GM19240 (cell line): Measurements from ENCODE around the gene GRID2.
"Not testable (repeated sequence)": the region's sequence is repeated elsewhere in the genome, so short reads cannot be mapped to it uniquely, and the experiment has no call there.

Source experiments
- DNase-seq: peaks from one replicate; pipeline ENCODE4 v3.0.0; 2011; ENCODE audit warnings: low spot score; ENCODE audit not compliant: insufficient read length

The GRID2 gene

DNA sequence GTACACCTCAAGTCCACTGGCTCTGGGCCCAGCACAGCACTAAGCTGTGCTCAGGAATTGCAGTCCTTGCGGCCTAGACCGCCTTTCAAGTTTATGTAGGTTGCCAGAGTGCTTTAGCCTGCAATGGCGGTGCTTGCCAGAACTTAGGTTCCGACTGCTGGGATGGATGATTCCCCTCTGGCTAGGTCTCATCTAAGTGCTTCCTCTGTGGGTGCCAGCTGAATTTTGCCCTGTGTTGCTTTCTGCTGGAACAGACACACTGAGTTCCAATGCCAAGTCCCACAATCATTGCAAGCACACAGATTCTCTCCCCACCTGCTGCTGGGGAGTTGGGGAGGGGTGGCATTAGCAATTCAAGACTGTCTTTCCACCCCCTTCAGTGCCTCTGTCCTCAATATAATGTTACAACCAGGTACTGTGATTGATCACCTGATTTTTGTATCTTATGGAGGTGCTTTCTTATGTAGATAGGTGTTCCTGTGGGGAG is 129.5 kb downstream of the GRID2 start:
- no peak for DNase-seq

DNA sequence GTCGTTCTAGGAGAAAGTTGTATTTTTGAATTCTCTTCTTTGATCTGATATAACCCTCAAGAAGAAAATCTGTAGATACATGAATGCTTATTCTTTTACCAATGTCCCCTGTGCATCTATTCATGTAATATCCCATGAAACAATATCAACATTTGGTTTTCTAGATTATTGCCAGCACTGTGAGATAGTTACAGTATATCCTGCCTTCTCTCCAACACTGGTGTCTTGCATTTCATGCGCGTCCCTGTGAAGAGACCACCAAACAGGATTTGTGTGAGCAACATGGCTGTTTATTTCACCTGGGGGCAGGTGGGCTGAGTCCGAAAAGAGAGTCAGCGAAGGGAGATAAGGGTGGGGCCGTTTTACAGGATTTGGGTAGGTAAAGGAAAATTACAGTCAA is 135.0 kb downstream of the GRID2 start:
- not testable (repeated sequence) for DNase-seq

DNA sequence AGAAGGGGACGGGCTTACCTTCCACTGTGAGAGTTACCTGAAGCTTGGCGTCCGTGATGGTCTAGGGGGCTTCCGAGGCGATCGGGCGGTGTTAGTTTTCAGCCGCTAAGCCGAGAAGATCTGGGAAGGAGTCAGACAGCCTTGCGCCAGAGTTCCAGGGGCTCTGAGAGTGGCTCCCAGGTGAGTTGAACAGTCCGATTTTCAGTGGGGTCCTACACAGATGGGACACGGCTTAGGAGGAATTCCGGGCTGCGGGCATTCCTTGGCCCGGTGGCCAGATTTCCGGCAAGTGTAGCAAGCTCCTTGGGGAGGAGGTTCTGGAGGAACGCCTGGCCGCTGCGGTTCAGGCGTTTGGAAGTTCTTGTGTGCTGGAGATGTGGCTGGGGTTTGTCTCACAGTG is 138.4 kb downstream of the GRID2 start:
- not testable (repeated sequence) for DNase-seq

- not testable (repeated sequence) for DNase-seq
Measured at GRCh38 chr4:92444143-92444843, 140.5 kb downstream of the GRID2 start.

DNA sequence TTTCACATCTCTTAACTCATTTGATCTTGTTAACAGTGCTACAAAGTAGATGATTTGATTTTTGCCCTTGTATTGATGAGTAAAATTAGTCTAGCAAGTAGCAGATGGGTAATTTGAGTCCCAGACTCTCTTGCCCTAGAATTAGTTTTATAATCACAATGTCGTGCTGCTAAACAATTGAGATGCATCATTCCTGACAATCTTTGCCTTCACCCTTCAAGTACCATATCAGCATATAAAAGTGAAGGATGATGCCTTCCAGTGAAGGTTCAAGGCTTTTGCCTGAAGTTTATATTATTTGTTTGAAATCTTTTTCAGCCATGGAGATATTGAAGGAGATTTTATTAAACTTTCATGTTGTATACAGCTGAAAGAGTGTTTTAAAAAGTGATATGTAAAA is 141.4 kb downstream of the GRID2 start:
- no peak for DNase-seq

GRCh38 chr4:92447255-92447905 is 143.6 kb downstream of the GRID2 start:
- DNase-seq: no peak

GRCh38 chr4:92448176-92448575 is 144.4 kb downstream of the GRID2 start:
- DNase-seq: not testable (repeated sequence)

- DNase-seq: no peak
Measured at GRCh38 chr4:92450694-92451093, 146.9 kb downstream of the GRID2 start.

- DNase-seq: no peak
Measured at GRCh38 chr4:92451782-92452181, 148.0 kb downstream of the GRID2 start.

GRCh38 chr4:92452383-92452782 is 148.6 kb downstream of the GRID2 start:
- not testable (repeated sequence) for DNase-seq

GRCh38 chr4:92455329-92455839 is 151.6 kb downstream of the GRID2 start:
- DNase-seq: no peak

DNA sequence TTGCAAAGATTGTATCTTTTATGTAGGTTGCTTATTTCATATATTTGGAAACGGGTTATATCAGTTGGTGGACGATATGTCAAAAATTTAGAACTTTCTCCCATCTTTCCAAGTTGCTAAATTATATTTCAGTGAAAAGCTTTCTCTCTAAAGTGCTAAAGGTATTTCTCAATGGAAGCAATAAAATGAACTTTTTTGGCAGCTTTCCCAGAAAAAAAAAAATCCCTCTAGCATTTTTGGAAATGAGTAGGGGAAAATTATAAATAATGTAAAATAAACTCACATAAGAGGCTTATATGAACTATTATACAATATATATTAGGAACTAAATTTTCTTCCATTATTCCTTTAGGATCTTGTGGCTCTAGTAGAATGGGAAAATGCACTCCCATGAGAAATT is 152.2 kb downstream of the GRID2 start:
- DNase-seq: no peak

DNA sequence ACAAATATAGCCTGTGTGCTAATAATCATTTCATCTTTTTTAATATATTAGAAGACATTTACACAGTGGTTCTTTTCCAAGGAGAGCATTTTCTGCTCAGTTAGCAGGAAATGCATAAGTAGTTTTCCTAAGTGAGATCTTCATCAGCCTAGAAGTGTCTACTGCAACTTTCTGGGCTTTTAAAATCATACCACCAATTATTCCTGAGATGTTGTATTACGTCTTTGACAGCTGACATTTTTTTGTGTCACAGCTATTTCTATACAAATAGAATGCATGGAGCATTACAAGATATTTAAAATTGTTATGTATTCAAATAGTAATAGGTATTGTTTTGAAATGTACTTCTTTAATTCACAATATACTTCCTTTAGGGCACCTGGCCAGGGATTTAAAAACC is 158.0 kb downstream of the GRID2 start:
- no peak for DNase-seq

DNA sequence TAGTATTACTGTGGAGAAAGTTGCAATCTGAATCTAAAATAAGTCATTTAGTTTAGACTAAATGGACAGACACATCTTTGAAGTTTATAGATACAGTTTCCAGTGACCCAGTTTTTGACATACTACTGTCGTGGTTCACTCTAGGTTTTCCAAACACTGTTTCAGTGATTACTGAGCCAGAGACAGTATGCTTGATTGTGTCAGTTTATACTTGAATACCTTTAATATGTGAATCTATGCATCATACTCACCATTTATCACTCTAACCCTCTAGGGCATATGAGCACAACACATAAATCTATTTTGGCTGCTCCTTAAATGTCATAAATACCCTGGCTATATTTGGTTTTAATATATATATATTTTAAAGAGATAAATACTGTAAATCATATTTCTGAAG is 173.5 kb downstream of the GRID2 start:
- no peak for DNase-seq

DNA sequence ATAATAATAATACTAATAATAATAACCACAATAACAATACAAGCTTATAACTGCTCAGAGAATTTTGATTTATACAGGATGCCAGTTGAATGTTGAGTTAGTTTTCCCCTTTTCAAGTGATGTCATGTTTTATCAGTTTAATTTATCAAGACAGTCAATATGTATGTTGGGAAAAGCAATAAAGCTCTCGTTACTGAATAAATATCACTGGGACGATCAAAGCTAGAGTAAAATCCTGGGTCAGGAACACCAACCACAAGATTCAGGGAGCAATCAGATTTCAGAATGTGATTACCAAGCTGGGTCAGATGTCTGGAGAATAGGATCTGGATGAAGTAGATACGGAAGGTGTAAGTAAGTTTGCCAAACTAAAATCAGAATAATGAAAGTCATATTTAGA is 179.6 kb downstream of the GRID2 start:
- no peak for DNase-seq

GRCh38 chr4:92488496-92488895 is 184.7 kb downstream of the GRID2 start:
- DNase-seq: no peak

GRCh38 chr4:92497141-92497540 is 193.4 kb downstream of the GRID2 start:
- DNase-seq: no peak

- no peak for DNase-seq
Measured at GRCh38 chr4:92501456-92501855, 197.7 kb downstream of the GRID2 start.

GRCh38 chr4:92506933-92507332 is 203.2 kb downstream of the GRID2 start:
- DNase-seq: no peak

DNA sequence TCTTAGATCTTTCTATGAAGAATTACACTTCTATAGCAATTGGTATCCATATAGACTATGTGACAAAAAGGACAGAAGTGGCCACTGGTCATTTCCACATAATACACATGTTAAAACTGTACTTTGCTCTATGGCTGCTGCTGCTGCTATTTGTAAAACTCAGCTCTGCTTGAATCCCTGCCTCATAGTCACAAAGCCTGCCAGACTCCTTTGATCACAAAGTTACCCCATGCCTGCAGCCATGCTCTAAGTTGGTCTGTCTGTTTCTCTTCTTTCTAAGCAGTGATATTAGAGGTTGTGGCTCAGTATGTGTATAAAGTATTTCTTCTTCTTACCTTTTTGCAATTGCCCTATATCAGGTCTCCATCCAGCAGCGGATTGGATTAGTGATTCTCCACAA is 210.9 kb downstream of the GRID2 start:
- DNase-seq: no peak

DNA sequence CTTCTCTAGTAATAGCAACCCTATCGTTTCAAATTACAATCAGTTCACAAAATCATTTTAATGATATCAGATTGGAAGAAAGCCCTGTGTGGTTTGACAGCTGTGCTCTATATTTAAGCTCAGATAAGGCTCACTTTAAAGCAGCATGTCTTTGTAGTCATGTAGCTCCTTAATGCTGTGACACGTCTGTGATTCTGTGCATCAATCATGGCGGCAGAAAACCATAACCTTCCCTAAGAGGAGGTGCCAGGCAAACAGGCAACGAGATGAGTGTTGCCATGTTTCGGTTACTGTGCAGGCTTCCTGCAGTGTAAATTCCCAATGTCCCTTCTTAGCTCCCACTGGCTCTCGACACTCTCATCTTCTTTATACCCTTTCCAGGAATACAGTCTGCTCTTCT is 212.7 kb downstream of the GRID2 start:
- no peak for DNase-seq

DNA sequence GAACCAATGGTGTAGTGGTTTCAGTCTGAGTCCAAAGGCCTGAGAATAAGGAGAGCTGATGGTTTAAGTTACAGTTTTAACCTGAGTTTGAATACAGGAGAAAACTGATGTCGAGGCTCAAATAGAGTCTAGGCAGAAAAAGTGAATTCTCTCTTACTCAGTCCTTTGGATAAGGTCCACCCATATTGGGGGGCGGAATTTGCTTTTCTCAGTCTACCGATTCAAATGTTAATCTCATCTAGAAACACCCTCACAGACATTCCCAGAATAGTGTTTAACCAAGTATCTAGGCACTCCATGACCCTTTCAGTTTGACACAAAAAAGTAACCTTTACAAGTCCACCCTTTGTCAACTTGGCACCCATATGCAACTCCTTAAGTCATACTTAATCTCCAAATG is 216.0 kb downstream of the GRID2 start:
- no peak for DNase-seq

- no peak for DNase-seq
Measured at GRCh38 chr4:92520563-92520962, 216.8 kb downstream of the GRID2 start.
